Left lung (tissue), 10 donors: ENCODE measurements around the gene TMEM255B. TPM values are rescaled to one million over a fixed set of nuclear protein-coding genes. Genes with fewer than 3 reads are reported as not detected.

Source experiments
- ATAC-seq: fragments of 200-7000 bp; cut with Tn5 transposase; one replicate; pipeline ENCODE4 v1.9.1; 2020; ENCODE audit warnings: moderate library complexity
- DNase-seq, 4 donors: peaks; one replicate each; pipeline ENCODE4 v3.0.0-alpha.2; 2013 to 2020
- H3K27ac ChIP-seq, 2 donors: fragments of 200-600 bp; sonication (generic) in 1 of 2; one replicate each; pipeline versions ENCODE4 v1.5.0 to v1.8.0; 2020 to 2021
- H3K27me3 ChIP-seq, 2 donors: fragments of 200-600 bp; sonication (generic) in 1 of 2; one replicate each; pipeline versions ENCODE4 v1.5.0 to v1.8.0; 2020 to 2021
- H3K36me3 ChIP-seq, 2 donors: fragments of 200-600 bp; sonication (generic) in 1 of 2; one replicate each; pipeline versions ENCODE4 v1.5.0 to v1.8.0; 2020 to 2021
- H3K4me1 ChIP-seq, 2 donors: fragments of 200-600 bp; one replicate each; pipeline ENCODE4 v1.8.0; 2021
- H3K4me3 ChIP-seq, 2 donors: fragments of 200-600 bp; sonication (generic) in 1 of 2; one replicate each; pipeline versions ENCODE4 v1.5.0 to v1.8.0; 2020 to 2021; ENCODE audit warnings: mild to moderate bottlenecking in 1 of 2
- H3K9me3 ChIP-seq, 2 donors: fragments of 200-600 bp; sonication (generic) in 1 of 2; one replicate each; pipeline versions ENCODE4 v1.5.0 to v1.8.0; 2020 to 2021
- CTCF ChIP-seq, 2 donors: fragments of 200-600 bp; sonication (generic) in 1 of 2; IDR thresholded peaks; one replicate each; pipeline versions ENCODE4 v1.5.0 to v1.8.0; 2021; ENCODE audit warnings: antibody characterized with exemption in 2 of 2
- intact Hi-C, 2 donors: fragments of 100-400 bp; cut with DNase I; formaldehyde crosslinking; loops; one replicate each; pipeline versions ENCODE4 v1.11.2 to v1.14.2; 2022
- polyA plus RNA-seq, 6 donors: library from polyadenylated mRNA; unstranded; fragments of 120-200 nt; gene quantifications; one replicate each; pipeline ENCODE4 v1.2.1, GENCODE V29; 2013; ENCODE audit not compliant: insufficient read length in 6 of 6
- total RNA-seq, 2 donors: library from RNA; stranded (reverse); fragmentation: NEBNext Ultra II Directional; extraction: Animal tissue kit (Norgen Biotek cat#: 25700); gene quantifications; one replicate each; pipeline ENCODE4 v1.2.1, GENCODE V29; 2021
- donor health status: DM: no; HTN: yes; CAD: no.
- donor health status: DM: no; HTN: no; CAD: no.

TMEM255B gene
- total and polyA plus RNA-seq, 8 donors, result 10.4 to 30.7 (median 15.7) TPM

GRCh38 chr13:113796211-113796963, 37.4 kb downstream of the TMEM255B start:
- no peak overlapping the region for H3K27ac ChIP-seq
- H3K4me3 ChIP-seq, result no peak overlapping the region
- H3K9me3 ChIP-seq, result no peaks in the 10 kb centered on the region
- H3K36me3 ChIP-seq, result peaks cover 0 to 9% of the 10 kb centered on the region in 2 donors
- DNase-seq (no peak), ATAC-seq (no peak)
- no peaks in the 10 kb centered on the region for H3K27me3 ChIP-seq
- no peak for TF ChIP-seq CTCF (IDR thresholded peaks at IDR 0.05)
- intact Hi-C loops, result no loop called here
- H3K4me1 ChIP-seq, result no peaks in the 10 kb centered on the region

- H3K27me3 ChIP-seq, result no peaks in the 10 kb centered on the region
- TF ChIP-seq CTCF (IDR thresholded peaks at IDR 0.05), result no peak
- peak in 1 of 4 donors; percentile 71 for DNase-seq
- ATAC-seq, result no peak
- intact Hi-C loops, result no loop called here
- H3K27ac ChIP-seq, result no peak overlapping the region
- peaks cover 0 to 9% of the 10 kb centered on the region in 2 donors for H3K36me3 ChIP-seq
- H3K4me1 ChIP-seq, result peaks cover 0 to 6% of the 10 kb centered on the region in 2 donors
- no peak overlapping the region for H3K4me3 ChIP-seq
- no peaks in the 10 kb centered on the region for H3K9me3 ChIP-seq
Measured at GRCh38 chr13:113796964-113797676, 38.1 kb downstream of the TMEM255B start.

- no peak for TF ChIP-seq CTCF (IDR thresholded peaks at IDR 0.05)
- DNase-seq, result no peak
- peaks cover 0 to 7% of the 10 kb centered on the region in 2 donors for H3K4me1 ChIP-seq
- no peaks in the 10 kb centered on the region for H3K27me3 ChIP-seq
- no peak for ATAC-seq
- no peak overlapping the region for H3K4me3 ChIP-seq
- H3K36me3 ChIP-seq, result peaks cover 0 to 9% of the 10 kb centered on the region in 2 donors
- no peak overlapping the region for H3K27ac ChIP-seq
- H3K9me3 ChIP-seq, result no peaks in the 10 kb centered on the region
- intact Hi-C loops, result no loop called here
Measured at GRCh38 chr13:113798200-113798811, 39.3 kb downstream of the TMEM255B start.

- Histone ChIP-seq H3K4me1 (peaks cover 0 to 7% of the 10 kb centered on the region in 2 donors), H3K36me3 (peaks cover 0 to 9% of the 10 kb centered on the region in 2 donors), H3K27me3 (no peaks in the 10 kb centered on the region), H3K27ac (no peak overlapping the region), H3K9me3 (no peaks in the 10 kb centered on the region), H3K4me3 (no peak overlapping the region)
- DNase-seq (peak in 2 of 4 donors; percentile 29 to 74), ATAC-seq (no peak)
- no peak for TF ChIP-seq CTCF (IDR thresholded peaks at IDR 0.05)
- intact Hi-C loops, result loop anchor here in 1 of 2 donors (10.0 kb wide), 1 partner anchor 134 kb away; no protein-coding TSS in a partner anchor
Measured at GRCh38 chr13:113800576-113800926, 41.5 kb downstream of the TMEM255B start.
